ENCODE results near the gene PDE2A.

The PDE2A gene

GRCh38 chr11:72655014-72655413 is 19.2 kb downstream of the PDE2A start:
- DNase-seq, result no peak

GRCh38 chr11:72653649-72654048 is 20.6 kb downstream of the PDE2A start:
- DNase-seq, result no peak

- DNase-seq, result no peak
These were observed 21.2 kb downstream of the PDE2A start for GRCh38 chr11:72652873-72653630.

- DNase-seq, result no peak
These were observed 22.1 kb downstream of the PDE2A start for GRCh38 chr11:72652133-72652532.

- no peak for DNase-seq
These were observed 24.8 kb downstream of the PDE2A start for GRCh38 chr11:72649215-72649976.

GRCh38 chr11:72648384-72649136 is 25.7 kb downstream of the PDE2A start:
- DNase-seq, result no peak

GRCh38 chr11:72647882-72648281 is 26.3 kb downstream of the PDE2A start:
- DNase-seq, result no peak

- DNase-seq, result no peak
These were observed 27.8 kb downstream of the PDE2A start for GRCh38 chr11:72646472-72646871.

- DNase-seq, result no peak
These were observed 28.2 kb downstream of the PDE2A start for GRCh38 chr11:72646024-72646423.

GRCh38 chr11:72643547-72643946 is 30.7 kb downstream of the PDE2A start:
- DNase-seq, result no peak

GRCh38 chr11:72642884-72643522 is 31.2 kb downstream of the PDE2A start:
- DNase-seq, result no peak

- DNase-seq, result no peak
These were observed 32.0 kb downstream of the PDE2A start for GRCh38 chr11:72642043-72642883.

- DNase-seq, result no peak
These were observed 32.6 kb downstream of the PDE2A start for GRCh38 chr11:72641522-72642042.

- no peak for DNase-seq
These were observed 34.5 kb downstream of the PDE2A start for GRCh38 chr11:72639502-72640375.

- no peak for DNase-seq
These were observed 36.3 kb downstream of the PDE2A start for GRCh38 chr11:72637926-72638325.

GRCh38 chr11:72637198-72637597 is 37.0 kb downstream of the PDE2A start:
- no peak for DNase-seq

- DNase-seq, result no peak
These were observed 37.8 kb downstream of the PDE2A start for GRCh38 chr11:72636376-72636775.

- DNase-seq, result no peak
These were observed 38.3 kb downstream of the PDE2A start for GRCh38 chr11:72635933-72636332.

- DNase-seq, result no peak
These were observed 38.8 kb downstream of the PDE2A start for GRCh38 chr11:72635309-72635915.

- no peak for DNase-seq
These were observed 39.6 kb downstream of the PDE2A start for GRCh38 chr11:72634472-72635095.
